DND-41 (cell line): Measurements from ENCODE around the gene NMNAT2.
"Not testable (repeated sequence)": the region's sequence is repeated elsewhere in the genome, so short reads cannot be mapped to it uniquely, and the experiment has no call there.

Experiments
- ATAC-seq: fragments of 200-7000 bp; cut with Tn5 transposase; 3 replicates; pipeline ENCODE4 v1.9.1; 2021; ENCODE audit warnings: low read depth; ENCODE audit not compliant: insufficient read depth
- DNase-seq: peaks from one replicate; pipeline ENCODE4 v3.0.0-alpha.2; 2020
- H2AFZ ChIP-seq: 2 replicates; pipeline ENCODE4 v1.6.0; 2012; ENCODE audit warnings: low read depth, low read length
- H3K27ac ChIP-seq: 2 replicates; pipeline ENCODE4 v1.5.1; 2012; ENCODE audit warnings: low read length, inconsistent platforms
- H3K27me3 ChIP-seq: fragments of 200-600 bp; sonication (generic); 2 replicates; pipeline ENCODE4 v1.6.0; 2012; ENCODE audit warnings: low read length, mild to moderate bottlenecking, inconsistent platforms; ENCODE audit not compliant: insufficient read depth, poor library complexity
- H3K36me3 ChIP-seq: 2 replicates; pipeline ENCODE4 v1.5.1; 2012; ENCODE audit warnings: low read length, inconsistent platforms; ENCODE audit not compliant: insufficient read depth
- H3K4me1 ChIP-seq: 2 replicates; pipeline ENCODE4 v1.5.1; 2012; ENCODE audit warnings: mild to moderate bottlenecking, low read length; ENCODE audit not compliant: insufficient read depth
- H3K4me2 ChIP-seq: 2 replicates; pipeline ENCODE4 v1.6.0; 2012; ENCODE audit warnings: mild to moderate bottlenecking, moderate library complexity, low read length, inconsistent platforms; ENCODE audit not compliant: insufficient read depth
- H3K4me3 ChIP-seq, 2 experiments: fragments of 200-600 bp in 1 of 2; shearing (Covaris generic) in 1 of 2; 2 replicates each; pipeline ENCODE4 v1.5.1; 2012 to 2016; ENCODE audit warnings: inconsistent platforms in 2 of 2, low read length in 2 of 2, mild to moderate bottlenecking in 2 of 2, low read depth in 1 of 2, moderate library complexity in 1 of 2
- H3K79me2 ChIP-seq: 2 replicates; pipeline ENCODE4 v1.6.0; 2012; ENCODE audit warnings: low read length, inconsistent platforms; ENCODE audit not compliant: insufficient read depth
- H3K9ac ChIP-seq: 2 replicates; pipeline ENCODE4 v1.6.0; 2012; ENCODE audit warnings: low read depth, mild to moderate bottlenecking, inconsistent platforms, low read length, moderate library complexity
- H3K9me3 ChIP-seq: 2 replicates; pipeline ENCODE4 v1.5.1; 2012; ENCODE audit warnings: low read length, moderate library complexity, mild to moderate bottlenecking, inconsistent platforms; ENCODE audit not compliant: insufficient read depth, severe bottlenecking
- H4K20me1 ChIP-seq: 2 replicates; pipeline ENCODE4 v1.6.0; 2012; ENCODE audit warnings: low read length; ENCODE audit not compliant: insufficient read depth
- CTCF ChIP-seq: IDR thresholded peaks from 2 replicates; pipeline ENCODE4 v1.5.1; 2012; ENCODE audit warnings: borderline replicate concordance, low read length, moderate library complexity, mild to moderate bottlenecking; ENCODE audit not compliant: poor library complexity, severe bottlenecking; ENCODE audit errors: extremely low read depth
- EZH2 ChIP-seq: IDR thresholded peaks from 3 replicates; pipeline ENCODE4 v1.6.1; 2012; ENCODE audit warnings: borderline replicate concordance, low read depth, mild to moderate bottlenecking, moderate library complexity, low read length, inconsistent platforms; ENCODE audit not compliant: severe bottlenecking

NMNAT2 gene

GRCh38 chr1:183404476-183404875 is 13.7 kb downstream of the NMNAT2 start:
- Histone ChIP-seq H4K20me1 (no peaks in the 10 kb centered on the region), H3K4me2 (no peak overlapping the region), H3K79me2 (no peaks in the 10 kb centered on the region), H3K9me3 (no peaks in the 10 kb centered on the region), H3K36me3 (no peaks in the 10 kb centered on the region), H3K27me3 (no peaks in the 10 kb centered on the region), H3K9ac (no peak overlapping the region), H3K4me1 (no peaks in the 10 kb centered on the region), H3K4me3 (no peak overlapping the region), H2AFZ (no peak overlapping the region), H3K27ac (no peak overlapping the region)
- ATAC-seq: no peak
- TF ChIP-seq EZH2 (no peak), CTCF (no peak)
- DNase-seq: no peak

GRCh38 chr1:183403498-183403897 is 14.7 kb downstream of the NMNAT2 start:
- no peak overlapping the region for H3K9ac ChIP-seq
- H4K20me1 ChIP-seq: no peaks in the 10 kb centered on the region
- no peaks in the 10 kb centered on the region for H3K36me3 ChIP-seq
- ATAC-seq (no peak), DNase-seq (no peak)
- H3K4me3 ChIP-seq: no peak overlapping the region
- H3K79me2 ChIP-seq: no peaks in the 10 kb centered on the region
- no peaks in the 10 kb centered on the region for H3K27me3 ChIP-seq
- H3K4me2 ChIP-seq: no peak overlapping the region
- TF ChIP-seq CTCF: no peak
- no peak for TF ChIP-seq EZH2
- no peak overlapping the region for H3K27ac ChIP-seq
- H2AFZ ChIP-seq: no peak overlapping the region
- H3K4me1 ChIP-seq: no peaks in the 10 kb centered on the region
- H3K9me3 ChIP-seq: no peaks in the 10 kb centered on the region

- not testable (repeated sequence) for H3K9ac ChIP-seq, DNase-seq, H3K9me3 ChIP-seq, H4K20me1 ChIP-seq, H2AFZ ChIP-seq, H3K4me2 ChIP-seq, H3K36me3 ChIP-seq, H3K27me3 ChIP-seq, ATAC-seq, H3K27ac ChIP-seq, H3K4me1 ChIP-seq, H3K4me3 ChIP-seq, H3K79me2 ChIP-seq
Observed at GRCh38 chr1:183401565-183401964, 16.6 kb downstream of the NMNAT2 start.

GRCh38 chr1:183394435-183394834 is 23.7 kb downstream of the NMNAT2 start:
- Histone ChIP-seq H4K20me1 (no peaks in the 10 kb centered on the region), H3K27ac (no peak overlapping the region), H3K4me3 (no peak overlapping the region), H2AFZ (no peak overlapping the region), H3K36me3 (no peaks in the 10 kb centered on the region), H3K4me1 (no peaks in the 10 kb centered on the region), H3K79me2 (no peaks in the 10 kb centered on the region), H3K9ac (no peak overlapping the region), H3K4me2 (no peak overlapping the region), H3K9me3 (no peaks in the 10 kb centered on the region), H3K27me3 (peaks cover 17% of the 10 kb centered on the region)
- TF ChIP-seq EZH2: no peak
- no peak for TF ChIP-seq CTCF
- ATAC-seq (no peak), DNase-seq (no peak)
